Measurements from ENCODE around the gene AUH. TPM values are rescaled to one million over a fixed set of nuclear protein-coding genes. Genes with fewer than 3 reads are reported as not detected.

The AUH gene
- polyA plus RNA-seq, 1 donor from 2014 or later = 42.6 TPM

GRCh38 chr9:91186632-91187108 lies 175.0 kb downstream of the AUH start:
- Histone ChIP-seq H4K20me1 (ENCODE audit: insufficient read depth) (no peaks in the 10 kb centered on the region), H2AFZ (ENCODE audit: low read depth, low read length) (no peak overlapping the region), H3K9ac (ENCODE audit: low read length) (no peak overlapping the region), H3K36me3 (ENCODE audit: insufficient read depth, low read length) (no peaks in the 10 kb centered on the region), H3K9me3 (ENCODE audit: low read length) (no peaks in the 10 kb centered on the region), H3F3A (ENCODE audit: insufficient read depth, low read length, poor library complexity, severe bottlenecking) (no peaks in the 10 kb centered on the region), H3K4me3 (ENCODE audit: low read length) (no peak overlapping the region), H3K79me2 (replicated peaks; ENCODE audit: insufficient read depth, low read length) (no peaks in the 10 kb centered on the region), H3K27me3 (ENCODE audit: insufficient read depth, low read depth, low read length) (no peaks in the 10 kb centered on the region), H3K9me2 (ENCODE audit: insufficient read depth, low read length) (no peaks in the 10 kb centered on the region), H3K27ac (ENCODE audit: low read length) (no peak overlapping the region), H3K4me2 (ENCODE audit: low read length) (no peak overlapping the region)
- TF ChIP-seq SMC3 (conservative IDR thresholded peaks at IDR 0.05; ENCODE audit: poor library complexity) = no peak
- TF ChIP-seq EP300 (conservative IDR thresholded peaks at IDR 0.05; ENCODE audit: poor library complexity, severe bottlenecking) = no peak

DNA sequence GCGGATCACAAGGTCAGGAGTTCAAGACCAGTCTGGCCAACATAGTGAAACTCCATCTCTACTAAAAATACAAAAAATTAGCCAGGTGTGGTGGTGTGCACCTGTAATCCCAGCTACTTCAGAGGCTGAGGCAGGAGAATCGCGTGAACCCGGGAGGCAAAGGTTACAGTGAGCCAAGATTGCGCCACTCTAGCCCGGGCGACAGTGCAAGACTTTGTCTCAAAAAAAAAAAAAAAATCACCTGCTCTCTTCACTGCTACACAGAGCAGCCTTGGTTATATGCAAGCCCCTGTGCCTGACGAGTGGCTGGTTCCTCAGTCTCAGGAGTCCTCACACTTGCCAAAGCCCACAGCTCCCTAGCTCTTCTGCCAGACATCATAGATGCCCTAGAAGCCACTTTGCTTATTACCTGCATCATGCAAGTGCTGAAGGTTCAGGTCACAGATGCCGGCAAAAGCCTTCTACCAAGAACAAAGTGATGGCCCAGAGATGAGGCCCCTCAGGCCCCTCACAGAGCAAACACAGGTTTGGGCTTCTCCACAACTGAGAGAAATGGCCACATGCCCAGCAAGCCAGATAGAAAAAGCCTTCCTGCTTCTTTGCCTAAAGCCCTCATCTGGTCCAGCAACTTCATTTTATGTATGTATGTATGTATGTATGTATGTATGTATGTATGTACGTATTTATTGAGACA lies 176.4 kb downstream of the AUH start:
- TF ChIP-seq TAF1 (IDR thresholded peaks at IDR 0.05; ENCODE audit: low read depth) (no peak), SMC3 (conservative IDR thresholded peaks at IDR 0.05; ENCODE audit: poor library complexity) (no peak), EZH2 (IDR thresholded peaks at IDR 0.05; ENCODE audit: borderline replicate concordance, insufficient read depth, low read length, poor library complexity, severe bottlenecking) (no peak), EP300 (conservative IDR thresholded peaks at IDR 0.05; ENCODE audit: poor library complexity, severe bottlenecking) (no peak), POLR2AphosphoS5 (IDR thresholded peaks at IDR 0.05) (no peak), MXI1 (conservative IDR thresholded peaks at IDR 0.05; ENCODE audit: poor library complexity, severe bottlenecking) (no peak), RAD21 (conservative IDR thresholded peaks at IDR 0.05) (no peak)
- TF ChIP-seq, protein P1, sequence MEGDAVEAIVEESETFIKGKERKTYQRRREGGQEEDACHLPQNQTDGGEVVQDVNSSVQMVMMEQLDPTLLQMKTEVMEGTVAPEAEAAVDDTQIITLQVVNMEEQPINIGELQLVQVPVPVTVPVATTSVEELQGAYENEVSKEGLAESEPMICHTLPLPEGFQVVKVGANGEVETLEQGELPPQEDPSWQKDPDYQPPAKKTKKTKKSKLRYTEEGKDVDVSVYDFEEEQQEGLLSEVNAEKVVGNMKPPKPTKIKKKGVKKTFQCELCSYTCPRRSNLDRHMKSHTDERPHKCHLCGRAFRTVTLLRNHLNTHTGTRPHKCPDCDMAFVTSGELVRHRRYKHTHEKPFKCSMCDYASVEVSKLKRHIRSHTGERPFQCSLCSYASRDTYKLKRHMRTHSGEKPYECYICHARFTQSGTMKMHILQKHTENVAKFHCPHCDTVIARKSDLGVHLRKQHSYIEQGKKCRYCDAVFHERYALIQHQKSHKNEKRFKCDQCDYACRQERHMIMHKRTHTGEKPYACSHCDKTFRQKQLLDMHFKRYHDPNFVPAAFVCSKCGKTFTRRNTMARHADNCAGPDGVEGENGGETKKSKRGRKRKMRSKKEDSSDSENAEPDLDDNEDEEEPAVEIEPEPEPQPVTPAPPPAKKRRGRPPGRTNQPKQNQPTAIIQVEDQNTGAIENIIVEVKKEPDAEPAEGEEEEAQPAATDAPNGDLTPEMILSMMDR (IDR thresholded peaks at IDR 0.05; ENCODE audit: poor library complexity, severe bottlenecking) = no peak
- TF ChIP-seq, protein P2, sequence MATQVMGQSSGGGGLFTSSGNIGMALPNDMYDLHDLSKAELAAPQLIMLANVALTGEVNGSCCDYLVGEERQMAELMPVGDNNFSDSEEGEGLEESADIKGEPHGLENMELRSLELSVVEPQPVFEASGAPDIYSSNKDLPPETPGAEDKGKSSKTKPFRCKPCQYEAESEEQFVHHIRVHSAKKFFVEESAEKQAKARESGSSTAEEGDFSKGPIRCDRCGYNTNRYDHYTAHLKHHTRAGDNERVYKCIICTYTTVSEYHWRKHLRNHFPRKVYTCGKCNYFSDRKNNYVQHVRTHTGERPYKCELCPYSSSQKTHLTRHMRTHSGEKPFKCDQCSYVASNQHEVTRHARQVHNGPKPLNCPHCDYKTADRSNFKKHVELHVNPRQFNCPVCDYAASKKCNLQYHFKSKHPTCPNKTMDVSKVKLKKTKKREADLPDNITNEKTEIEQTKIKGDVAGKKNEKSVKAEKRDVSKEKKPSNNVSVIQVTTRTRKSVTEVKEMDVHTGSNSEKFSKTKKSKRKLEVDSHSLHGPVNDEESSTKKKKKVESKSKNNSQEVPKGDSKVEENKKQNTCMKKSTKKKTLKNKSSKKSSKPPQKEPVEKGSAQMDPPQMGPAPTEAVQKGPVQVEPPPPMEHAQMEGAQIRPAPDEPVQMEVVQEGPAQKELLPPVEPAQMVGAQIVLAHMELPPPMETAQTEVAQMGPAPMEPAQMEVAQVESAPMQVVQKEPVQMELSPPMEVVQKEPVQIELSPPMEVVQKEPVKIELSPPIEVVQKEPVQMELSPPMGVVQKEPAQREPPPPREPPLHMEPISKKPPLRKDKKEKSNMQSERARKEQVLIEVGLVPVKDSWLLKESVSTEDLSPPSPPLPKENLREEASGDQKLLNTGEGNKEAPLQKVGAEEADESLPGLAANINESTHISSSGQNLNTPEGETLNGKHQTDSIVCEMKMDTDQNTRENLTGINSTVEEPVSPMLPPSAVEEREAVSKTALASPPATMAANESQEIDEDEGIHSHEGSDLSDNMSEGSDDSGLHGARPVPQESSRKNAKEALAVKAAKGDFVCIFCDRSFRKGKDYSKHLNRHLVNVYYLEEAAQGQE (IDR thresholded peaks at IDR 0.05; ENCODE audit: borderline replicate concordance) = no peak
- Histone ChIP-seq H3K9me2 (ENCODE audit: insufficient read depth, low read length) (no peaks in the 10 kb centered on the region), H3K4me3 (ENCODE audit: low read length) (no peak overlapping the region), H3K27ac (ENCODE audit: low read length) (no peak overlapping the region), H3K9me3 (ENCODE audit: low read length) (no peaks in the 10 kb centered on the region), H3K36me3 (ENCODE audit: insufficient read depth, low read length) (no peaks in the 10 kb centered on the region), H2AFZ (ENCODE audit: low read depth, low read length) (no peak overlapping the region), H4K20me1 (ENCODE audit: insufficient read depth) (no peaks in the 10 kb centered on the region), H3F3A (ENCODE audit: insufficient read depth, low read length, poor library complexity, severe bottlenecking) (no peaks in the 10 kb centered on the region), H3K27me3 (ENCODE audit: insufficient read depth, low read depth, low read length) (no peaks in the 10 kb centered on the region), H3K4me2 (ENCODE audit: low read length) (no peak overlapping the region), H3K9ac (ENCODE audit: low read length) (no peak overlapping the region), H3K79me2 (replicated peaks; ENCODE audit: insufficient read depth, low read length) (no peaks in the 10 kb centered on the region)
